Bronchial epithelial cell (primary cell): ENCODE measurements around the gene TXNDC11. TPM values are rescaled to one million over a fixed set of nuclear protein-coding genes. Genes with fewer than 3 reads are reported as not detected.

Source experiments
- DNase-seq: peaks from one replicate; pipeline ENCODE4 v3.0.0-alpha.2; 2010; ENCODE audit warnings: low read depth
- FAIRE-seq: peaks from 2 replicates; lab custom pipeline; 2011; peaks lifted over from hg19 to GRCh38; lab: Jason Lieb, UNC
- H3K27me3 ChIP-seq: 2 replicates; pipeline ENCODE4 v1.5.1; 2011; ENCODE audit warnings: low read length; ENCODE audit not compliant: control insufficient read depth, insufficient read depth
- H3K36me3 ChIP-seq: 2 replicates; pipeline ENCODE4 v1.5.1; 2011; ENCODE audit warnings: low read length; ENCODE audit not compliant: control insufficient read depth, insufficient read depth
- H3K4me3 ChIP-seq: 2 replicates; pipeline ENCODE4 v1.5.1; 2011; ENCODE audit warnings: mild to moderate bottlenecking, low read depth, low read length, control low read depth
- total RNA-seq: library from RNA; depleted of rRNA; stranded (reverse); fragments of >200 nt; gene quantifications from 2 replicates; pipeline ENCODE4 v1.2.1, GENCODE V29; 2014
- TF ChIP-seq, protein P1 (sequence below): IDR thresholded peaks from 2 replicates; pipeline ENCODE4 v1.5.1; 2011; ENCODE audit warnings: mild to moderate bottlenecking, moderate library complexity, low read length, control low read depth, inconsistent platforms; ENCODE audit not compliant: insufficient read depth, severe bottlenecking

Gene TXNDC11
- total RNA-seq, 1 donor from 2014 or later = 35.8 TPM

DNA sequence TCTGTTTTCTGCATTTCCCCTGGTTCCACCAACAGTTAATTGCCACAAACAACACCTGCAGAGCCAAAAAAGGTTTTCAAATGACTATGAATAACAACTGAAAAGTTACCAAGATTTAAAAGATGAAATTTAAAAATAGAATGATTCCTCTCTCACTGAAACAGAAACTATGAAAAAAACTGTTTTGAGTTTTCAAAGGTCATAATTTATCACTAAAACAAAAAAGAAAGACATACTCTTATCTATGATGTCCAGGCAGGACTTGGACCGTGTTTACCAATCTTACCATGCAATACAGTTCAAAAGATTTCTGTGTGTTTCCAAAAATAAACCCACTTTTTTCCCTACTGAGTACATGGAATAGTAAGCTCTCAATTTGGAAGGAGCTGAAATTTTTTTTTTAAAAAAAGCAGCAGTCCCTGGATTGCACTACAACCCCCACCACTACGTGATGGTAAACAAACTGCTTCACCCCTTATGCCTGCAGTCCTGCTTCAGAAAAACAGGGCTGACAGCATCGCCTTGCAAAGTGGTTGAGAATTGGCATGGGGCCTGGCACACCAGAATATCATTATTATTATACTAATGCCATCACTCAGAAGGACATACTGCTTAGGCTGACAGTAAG is 8.5 kb downstream of the TXNDC11 start:
- Histone ChIP-seq H3K27me3 (no peaks in the 10 kb centered on the region), H3K4me3 (no peak overlapping the region), H3K36me3 (peaks cover 17% of the 10 kb centered on the region)
- TF ChIP-seq, protein P1, sequence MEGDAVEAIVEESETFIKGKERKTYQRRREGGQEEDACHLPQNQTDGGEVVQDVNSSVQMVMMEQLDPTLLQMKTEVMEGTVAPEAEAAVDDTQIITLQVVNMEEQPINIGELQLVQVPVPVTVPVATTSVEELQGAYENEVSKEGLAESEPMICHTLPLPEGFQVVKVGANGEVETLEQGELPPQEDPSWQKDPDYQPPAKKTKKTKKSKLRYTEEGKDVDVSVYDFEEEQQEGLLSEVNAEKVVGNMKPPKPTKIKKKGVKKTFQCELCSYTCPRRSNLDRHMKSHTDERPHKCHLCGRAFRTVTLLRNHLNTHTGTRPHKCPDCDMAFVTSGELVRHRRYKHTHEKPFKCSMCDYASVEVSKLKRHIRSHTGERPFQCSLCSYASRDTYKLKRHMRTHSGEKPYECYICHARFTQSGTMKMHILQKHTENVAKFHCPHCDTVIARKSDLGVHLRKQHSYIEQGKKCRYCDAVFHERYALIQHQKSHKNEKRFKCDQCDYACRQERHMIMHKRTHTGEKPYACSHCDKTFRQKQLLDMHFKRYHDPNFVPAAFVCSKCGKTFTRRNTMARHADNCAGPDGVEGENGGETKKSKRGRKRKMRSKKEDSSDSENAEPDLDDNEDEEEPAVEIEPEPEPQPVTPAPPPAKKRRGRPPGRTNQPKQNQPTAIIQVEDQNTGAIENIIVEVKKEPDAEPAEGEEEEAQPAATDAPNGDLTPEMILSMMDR = no peak
- DNase-seq = no peak
- no peak for FAIRE-seq

DNA sequence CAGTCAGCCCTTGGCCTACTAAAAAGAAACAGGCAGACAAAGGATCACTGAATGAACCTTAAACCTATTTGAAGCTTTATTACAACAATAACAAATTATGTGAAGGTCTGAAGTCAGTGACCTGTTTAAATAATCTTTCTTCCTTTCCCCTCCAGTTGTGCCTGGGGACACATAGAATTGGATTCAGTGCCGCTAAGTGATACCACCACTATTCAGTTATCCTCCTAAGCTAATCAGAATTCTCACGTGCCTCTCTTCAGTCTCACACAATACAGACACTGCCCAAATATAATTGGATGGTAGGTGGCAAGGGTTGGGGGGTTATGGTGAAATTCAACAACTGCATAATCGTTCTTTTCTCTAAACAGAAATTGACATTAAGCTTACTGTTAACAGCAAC is 11.4 kb downstream of the TXNDC11 start:
- TF ChIP-seq, protein P1 = no peak
- H3K36me3 ChIP-seq = peaks cover 23% of the 10 kb centered on the region
- FAIRE-seq = no peak

DNA sequence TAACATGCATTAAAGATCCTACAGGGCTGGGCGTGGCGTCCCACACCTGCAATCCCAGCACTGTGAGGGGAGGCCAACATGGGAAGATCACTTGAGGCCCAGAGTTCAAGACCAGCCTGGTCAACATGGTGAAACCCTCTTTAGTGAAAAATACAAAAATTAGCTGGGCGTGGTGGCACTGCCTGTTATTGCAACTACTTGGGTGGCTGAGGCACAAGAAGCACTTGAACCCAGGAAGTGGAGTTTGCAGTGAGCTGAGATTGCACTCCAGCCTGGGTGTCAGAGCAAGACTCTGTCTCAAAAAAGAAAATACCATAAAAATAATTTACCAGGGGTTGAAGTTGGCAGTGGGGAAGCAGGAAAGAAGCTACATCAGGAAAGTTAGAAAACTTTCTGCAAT is 12.9 kb downstream of the TXNDC11 start:
- no peak for DNase-seq
- H3K4me3 ChIP-seq = no peak overlapping the region
- no peaks in the 10 kb centered on the region for H3K27me3 ChIP-seq
- FAIRE-seq = no peak
- H3K36me3 ChIP-seq = peaks cover 21% of the 10 kb centered on the region
- TF ChIP-seq, protein P1 = no peak

More for the DNA sequence above, 11.4 kb downstream of the TXNDC11 start:
- Histone ChIP-seq H3K27me3 (no peaks in the 10 kb centered on the region), H3K4me3 (no peak overlapping the region)
- DNase-seq = no peak

DNA sequence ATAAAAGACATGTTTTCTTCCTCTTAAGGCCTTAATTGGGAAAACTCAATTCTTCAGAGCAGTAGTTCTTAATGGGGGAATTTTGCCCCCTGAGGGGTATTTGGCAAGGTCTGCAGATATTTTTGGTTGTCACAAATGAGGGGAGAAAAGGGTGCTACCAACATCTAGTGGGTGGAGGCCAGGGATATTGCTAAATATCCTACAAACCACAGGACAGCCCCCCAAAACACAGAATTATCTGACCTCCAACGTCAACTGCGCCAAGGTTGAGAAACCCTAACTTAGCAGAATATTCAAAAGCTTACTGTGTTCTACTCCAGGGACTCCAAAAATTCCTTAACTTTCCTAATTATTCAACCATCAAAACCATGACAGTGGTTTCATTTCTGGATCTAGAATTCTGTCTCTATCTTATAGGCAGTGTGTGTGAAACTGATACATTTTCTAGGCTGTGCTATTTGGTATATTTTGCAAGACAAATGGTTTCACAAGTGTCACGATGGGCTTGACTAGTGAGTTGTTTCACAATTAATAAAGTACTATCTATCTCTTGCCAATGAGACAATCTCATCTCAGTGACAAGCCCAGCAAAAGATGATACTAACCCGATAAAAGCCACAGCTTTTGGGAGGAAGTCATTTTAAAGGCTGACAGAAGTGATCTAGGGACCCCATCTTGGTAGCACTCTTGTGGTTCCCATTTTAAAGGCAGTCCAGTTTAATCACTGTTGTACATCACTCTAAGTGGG is 14.7 kb downstream of the TXNDC11 start:
- no peak for FAIRE-seq
- TF ChIP-seq, protein P1 = no peak
- H3K36me3 ChIP-seq = peaks cover 20% of the 10 kb centered on the region

DNA sequence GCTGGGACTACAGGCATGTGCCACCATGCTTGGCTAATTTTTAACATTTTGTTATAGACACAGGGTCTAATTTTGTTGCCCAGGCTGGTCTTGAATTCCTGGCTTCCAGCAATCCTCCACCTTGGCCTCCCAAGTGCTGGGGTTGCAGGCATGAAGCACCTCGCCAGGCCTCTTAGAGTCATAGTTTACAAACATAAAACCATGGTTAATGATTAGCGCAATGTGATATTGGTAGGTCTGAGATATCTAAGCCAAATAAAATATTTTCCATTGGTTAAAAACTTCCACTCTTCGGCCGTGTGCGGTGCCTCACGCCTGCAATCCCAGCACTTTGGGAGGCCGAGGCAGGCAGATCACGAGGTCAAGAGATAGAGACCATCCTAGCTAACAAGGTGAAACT is 16.6 kb downstream of the TXNDC11 start:
- no peak for FAIRE-seq
- TF ChIP-seq, protein P1 = no peak
- Histone ChIP-seq H3K36me3 (peaks cover 16% of the 10 kb centered on the region), H3K27me3 (no peaks in the 10 kb centered on the region), H3K4me3 (no peak overlapping the region)
- DNase-seq = no peak

More for the DNA sequence above, 14.7 kb downstream of the TXNDC11 start:
- no peak overlapping the region for H3K4me3 ChIP-seq
- H3K27me3 ChIP-seq = no peaks in the 10 kb centered on the region
- no peak for DNase-seq

DNA sequence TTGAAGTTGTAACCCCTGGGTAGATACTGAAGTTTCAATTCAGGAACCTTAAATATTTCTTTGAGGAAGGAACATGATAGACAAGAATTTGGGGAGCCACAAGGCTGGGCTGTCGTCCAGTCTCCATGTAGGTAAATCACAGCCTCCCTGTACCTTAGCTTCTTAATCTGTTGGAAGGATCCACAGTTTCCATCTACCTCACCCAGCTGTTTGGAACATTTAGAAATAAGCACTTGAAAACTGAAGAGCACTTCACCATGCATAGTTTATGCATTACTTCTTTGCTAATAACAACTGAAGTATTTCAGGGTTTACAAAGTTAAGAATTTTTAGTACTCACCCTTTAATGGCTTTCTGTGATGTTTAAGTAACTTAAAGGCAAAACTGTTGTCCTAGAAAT is 17.2 kb downstream of the TXNDC11 start:
- FAIRE-seq (no peak), DNase-seq (no peak)
- H3K4me3 ChIP-seq = no peak overlapping the region
- H3K36me3 ChIP-seq = peaks cover 16% of the 10 kb centered on the region
- TF ChIP-seq, protein P1 = no peak
- H3K27me3 ChIP-seq = no peaks in the 10 kb centered on the region
